GM18909 (cell line): ENCODE results near the gene CHST3.
A peak's percentile ranks its signal among the peaks of the same experiment; 100 is the strongest.

Source experiments
- ATAC-seq: cut with Tn5 transposase; IDR thresholded peaks from one replicate; pipeline ENCODE4 v1.9.1; 2021; ENCODE audit warnings: mild to moderate bottlenecking; ENCODE audit not compliant: unreplicated experiment, poor library complexity

The CHST3 gene

DNA sequence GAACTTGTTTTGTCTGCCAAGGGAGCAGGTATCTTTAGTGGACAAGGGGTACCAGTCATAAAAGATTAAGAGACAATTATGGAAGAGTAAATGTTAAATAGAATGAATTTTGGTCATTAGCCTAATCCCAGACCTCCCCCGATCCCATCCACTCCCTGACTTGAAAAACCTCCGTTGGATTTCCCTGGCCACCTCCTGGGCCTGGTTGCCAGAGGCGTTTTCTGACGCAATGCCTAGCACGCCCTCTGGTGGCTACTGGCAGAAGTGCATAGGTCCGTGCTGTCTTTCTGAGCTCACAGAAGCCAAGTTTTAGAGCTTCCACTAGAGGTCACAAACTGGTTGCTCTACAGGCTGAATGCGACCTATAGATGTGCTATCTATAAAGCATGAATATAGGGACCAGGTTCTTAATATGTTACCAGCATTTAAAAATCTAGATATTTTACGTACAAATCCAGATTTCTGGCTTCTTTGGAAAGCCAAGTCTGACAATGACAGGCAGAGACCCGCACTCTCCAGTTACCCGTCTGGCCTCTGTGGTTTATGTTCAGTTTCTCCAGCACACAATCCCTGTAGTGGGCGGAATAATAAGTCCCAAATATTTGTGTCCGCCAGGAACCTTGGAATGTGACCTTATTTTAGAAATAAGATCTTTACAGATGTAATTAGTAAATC is 84.4 kb downstream of the CHST3 start:
- ATAC-seq = peak; percentile 50

DNA sequence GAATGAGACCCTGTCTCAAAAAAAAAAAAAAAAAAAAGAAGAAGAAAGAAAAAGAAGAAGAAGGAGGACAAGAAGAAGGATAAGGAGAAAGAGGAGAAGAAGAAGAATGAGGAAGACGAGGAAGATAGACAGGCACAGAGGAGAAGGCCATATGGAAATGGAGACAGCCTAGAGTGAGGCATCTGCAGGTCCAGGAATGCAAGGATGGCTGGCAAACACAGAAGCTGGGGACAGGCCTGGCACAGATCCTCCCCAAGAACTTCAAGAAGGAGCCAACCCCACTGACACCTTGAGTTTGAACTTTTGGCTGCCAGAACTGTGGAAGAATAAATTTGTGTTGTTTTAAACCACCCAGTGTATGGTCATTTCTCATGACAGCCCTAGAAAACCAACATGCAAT is 85.3 kb downstream of the CHST3 start:
- no peak for ATAC-seq

DNA sequence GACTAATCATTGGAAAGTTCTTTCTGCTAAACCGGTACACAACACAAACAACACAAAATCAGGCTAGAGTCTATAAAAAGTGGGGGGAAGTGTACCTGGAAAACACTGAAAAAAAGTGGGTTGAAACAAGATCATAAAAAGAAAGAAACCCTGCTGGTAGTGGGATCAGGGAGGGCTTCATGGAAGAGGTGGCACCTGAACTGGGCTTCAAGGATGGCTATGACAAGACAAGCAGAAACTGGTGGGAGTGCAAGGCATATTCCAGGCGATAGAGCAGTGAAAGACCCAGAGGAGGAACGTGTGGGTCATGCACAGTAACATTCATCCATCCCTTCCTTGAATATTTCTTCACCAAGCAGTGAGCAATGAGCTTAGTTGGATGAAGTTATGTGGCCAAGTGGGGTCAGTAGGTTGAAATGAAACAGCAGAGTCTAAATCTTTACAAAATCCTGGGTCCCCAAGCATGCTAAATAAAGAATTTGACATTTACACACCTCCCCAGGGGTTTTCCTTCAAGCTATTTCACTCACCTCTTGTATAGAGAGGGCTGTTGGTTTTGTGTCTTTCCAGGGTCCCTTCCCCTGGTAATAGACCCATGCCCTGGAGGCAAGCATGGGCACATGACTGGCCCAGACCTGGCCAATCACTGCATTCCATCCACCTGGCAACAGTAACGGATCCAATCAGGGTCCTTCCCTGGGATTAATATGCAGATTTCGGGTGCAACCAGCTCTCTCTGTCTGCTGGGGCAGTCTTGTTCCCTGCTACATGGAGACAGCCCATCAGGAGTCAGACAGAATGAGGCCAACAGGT is 86.0 kb downstream of the CHST3 start:
- no peak for ATAC-seq

DNA sequence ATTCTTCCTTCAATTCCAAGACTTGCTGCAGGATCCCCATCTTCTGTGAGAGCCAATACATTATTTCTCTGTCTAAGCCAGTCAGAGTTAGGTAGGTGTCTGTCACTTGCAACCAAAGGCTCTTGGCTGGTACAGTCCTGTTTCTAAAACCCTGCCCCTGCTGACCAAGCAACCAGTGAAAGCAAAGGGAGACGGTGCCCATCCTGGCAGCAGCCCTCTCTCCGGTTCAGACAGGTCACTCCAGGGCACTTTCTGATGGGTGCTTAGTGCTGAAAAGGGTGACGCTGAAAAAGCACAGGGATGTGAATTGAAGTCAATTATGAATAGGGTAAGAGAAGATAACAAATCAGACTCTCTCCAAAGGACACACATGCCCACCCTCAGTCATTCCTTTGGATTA is 86.7 kb downstream of the CHST3 start:
- ATAC-seq = no peak

DNA sequence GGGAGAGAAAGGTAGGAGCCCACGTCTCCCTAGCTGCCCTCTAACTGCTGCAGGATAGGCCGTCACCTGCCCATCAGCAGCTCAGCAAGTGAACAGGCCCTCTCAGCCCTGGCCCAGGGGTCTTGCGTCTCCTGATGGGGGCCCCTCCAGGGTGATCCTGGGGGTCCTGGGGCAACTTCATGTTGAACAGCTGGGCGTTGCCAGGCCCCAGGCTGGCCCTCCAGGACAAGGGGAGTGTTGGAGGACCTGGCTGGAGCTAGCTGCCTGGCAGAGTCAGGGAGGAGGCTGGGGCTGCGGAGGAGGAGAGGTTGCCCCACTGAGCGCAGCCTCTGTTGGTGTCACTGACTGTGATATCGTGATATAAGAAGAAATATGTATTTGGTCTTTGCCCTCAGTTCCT is 89.5 kb downstream of the CHST3 start:
- no peak for ATAC-seq

DNA sequence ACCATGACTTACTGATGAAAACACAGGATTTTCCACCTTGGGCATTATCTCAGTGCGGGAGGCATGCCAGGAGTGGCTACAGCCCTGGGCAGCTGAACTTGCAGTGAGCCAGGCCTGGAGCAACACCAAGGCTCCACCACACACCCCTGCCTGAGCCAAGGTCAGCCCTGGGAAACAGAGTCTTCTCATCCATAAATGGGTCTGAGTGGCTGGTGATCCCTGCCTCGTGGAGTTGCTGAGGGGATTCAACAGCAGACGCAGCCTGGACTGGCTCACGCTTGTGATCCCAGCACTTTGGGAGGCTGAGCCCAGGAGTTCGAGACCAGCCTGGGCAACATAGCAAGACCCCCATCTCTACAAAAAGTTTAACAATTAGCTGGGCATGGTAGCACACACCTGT is 91.9 kb downstream of the CHST3 start:
- no peak for ATAC-seq

DNA sequence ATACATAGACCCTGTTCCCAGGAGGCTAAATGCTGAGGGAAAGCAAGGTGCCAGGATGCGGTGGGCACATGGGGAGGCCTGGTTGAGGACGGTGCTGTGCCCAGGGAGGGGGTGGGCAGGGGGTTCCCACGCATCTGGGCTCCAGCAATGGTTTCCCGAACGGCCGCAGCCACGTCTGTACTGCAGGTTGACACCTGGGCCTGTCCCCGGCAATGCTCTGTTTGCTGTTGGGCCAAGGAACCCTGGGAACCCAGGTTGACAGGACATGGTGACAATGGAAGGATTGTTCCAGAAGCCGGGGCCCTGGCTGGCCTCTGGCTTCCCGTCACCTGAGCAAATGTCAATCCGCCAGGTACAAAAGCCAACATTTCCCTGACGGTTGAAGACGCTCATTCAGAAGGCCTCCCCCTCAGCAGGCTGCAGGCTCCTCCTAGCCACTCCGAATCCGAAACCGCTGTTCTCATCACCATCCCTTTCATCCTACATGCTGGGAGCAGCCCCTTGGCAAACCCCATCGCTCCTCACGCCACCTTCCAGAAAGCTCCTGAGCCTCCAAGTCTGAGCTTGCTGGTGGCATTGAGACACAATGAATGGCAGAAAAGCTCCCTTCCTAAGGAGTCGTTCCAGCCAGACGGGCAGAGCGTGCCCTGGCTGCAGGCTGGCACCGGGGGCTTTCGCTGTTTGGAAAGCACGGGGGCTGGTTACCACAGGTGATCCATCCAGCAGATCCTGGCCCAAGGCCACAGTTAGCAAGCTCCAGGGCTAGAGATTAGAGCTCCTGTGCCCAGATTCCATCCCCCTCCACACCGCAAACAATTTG is 92.9 kb downstream of the CHST3 start:
- ATAC-seq = no peak

DNA sequence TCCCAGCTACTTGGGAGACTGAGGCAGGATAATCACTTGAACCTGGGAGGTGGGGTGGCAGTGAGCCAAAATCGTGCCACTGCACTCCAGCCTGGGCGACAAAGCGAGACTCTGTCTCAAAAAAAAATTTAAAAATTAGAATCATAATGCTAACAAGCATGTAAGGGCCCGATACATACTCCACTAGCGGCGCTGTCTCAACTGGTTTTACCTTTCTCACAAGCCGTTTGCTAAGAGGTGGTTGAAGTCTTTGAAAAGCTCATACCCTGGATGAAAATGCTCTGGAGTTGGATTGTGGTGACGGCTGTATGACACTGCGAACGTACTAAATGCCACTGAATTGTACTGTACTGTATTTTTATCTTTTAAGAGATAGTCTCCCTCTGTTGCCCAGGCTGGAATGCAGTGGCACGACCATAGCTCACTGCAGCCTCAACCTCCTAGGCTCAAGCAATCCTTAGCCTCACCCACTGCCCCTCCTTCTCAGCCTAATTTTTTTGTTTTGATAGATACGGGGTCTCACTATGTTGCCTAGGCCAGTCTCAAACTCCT is 94.2 kb downstream of the CHST3 start:
- no peak for ATAC-seq

DNA sequence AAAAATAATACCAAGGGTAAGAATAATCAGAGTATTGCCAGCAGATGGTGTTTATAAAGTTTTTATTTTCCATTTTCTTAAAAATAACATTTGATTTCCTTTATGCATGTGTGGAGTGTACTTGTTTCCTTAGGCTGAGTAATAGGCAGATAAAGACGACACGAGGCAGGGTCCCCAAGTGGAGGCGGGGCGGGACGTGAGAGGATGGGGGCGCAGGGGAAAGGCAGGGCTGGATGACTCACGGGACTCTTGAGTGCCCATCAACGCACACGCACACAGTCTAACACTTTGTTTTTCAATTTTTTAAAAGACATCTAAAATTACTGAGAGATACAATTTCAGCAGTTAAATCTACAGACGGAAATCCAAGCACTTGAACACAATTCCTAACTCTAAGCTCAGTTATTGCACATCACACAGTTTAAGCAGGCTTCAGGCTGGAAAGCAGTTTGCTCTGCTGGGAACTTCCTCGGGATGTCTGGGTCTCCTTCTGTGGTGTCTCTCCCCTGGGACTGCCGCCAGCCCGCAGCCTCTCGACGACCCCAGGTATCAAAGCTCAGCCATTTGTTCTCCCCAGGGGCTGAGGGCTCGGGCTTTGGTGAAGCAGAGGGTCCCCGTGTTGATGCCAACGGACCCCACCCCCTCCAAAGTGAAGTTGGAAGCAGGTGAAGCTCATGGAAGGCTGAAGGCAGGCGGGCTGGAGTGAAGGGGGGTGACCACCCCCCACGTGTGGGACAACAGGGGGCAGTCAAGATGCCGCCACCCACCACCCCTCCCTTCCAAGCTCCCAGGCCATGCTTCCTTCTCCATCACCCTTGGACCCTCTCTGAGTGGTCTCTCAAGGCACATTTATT is 95.0 kb downstream of the CHST3 start:
- no peak for ATAC-seq

DNA sequence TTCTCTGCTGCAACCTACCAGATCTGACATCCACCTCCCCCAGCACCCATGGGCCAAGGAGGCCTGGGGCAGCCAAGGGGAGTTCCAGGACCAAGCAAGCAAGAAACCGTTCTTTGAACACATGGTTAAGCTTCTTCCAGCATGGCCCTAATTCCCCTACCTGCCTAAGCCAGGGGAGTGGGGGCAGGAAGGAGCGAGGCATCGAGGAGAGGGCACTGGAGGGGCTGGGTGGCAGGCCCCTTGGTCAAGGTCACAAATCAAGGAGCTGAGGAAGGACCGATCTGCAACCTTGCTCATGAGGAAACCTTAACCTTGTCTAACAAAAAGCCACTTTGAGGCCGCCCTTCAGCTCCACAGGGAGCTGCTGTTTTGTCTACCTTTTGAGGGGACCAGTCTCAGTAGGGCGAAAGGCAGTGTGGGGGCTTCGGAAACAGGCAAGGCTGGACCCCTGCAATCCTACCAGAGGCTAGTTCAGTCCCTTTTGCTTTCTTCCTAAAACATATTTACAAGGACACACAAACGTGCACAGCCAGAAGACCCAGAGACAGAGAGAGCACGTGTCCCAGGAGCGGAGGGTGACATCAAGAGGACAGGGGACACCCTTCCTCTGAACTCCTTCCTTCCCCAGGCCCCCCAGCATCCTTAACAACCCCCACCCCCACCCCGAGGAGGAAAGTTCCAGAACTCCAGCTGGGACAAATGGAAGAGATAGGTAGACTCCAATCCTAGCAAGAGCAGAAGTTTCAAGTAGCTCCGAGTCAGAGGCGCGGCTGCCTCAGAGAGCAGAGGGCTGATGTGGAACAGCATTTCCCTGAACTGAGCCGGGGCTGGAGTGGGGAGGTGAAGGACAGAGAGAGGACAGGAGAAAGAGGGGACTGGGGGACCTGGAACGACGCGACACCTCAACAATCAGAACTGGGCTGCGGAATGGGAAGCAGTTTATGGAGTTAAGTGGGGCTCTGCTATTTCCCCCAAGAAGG is 95.9 kb downstream of the CHST3 start:
- no peak for ATAC-seq

DNA sequence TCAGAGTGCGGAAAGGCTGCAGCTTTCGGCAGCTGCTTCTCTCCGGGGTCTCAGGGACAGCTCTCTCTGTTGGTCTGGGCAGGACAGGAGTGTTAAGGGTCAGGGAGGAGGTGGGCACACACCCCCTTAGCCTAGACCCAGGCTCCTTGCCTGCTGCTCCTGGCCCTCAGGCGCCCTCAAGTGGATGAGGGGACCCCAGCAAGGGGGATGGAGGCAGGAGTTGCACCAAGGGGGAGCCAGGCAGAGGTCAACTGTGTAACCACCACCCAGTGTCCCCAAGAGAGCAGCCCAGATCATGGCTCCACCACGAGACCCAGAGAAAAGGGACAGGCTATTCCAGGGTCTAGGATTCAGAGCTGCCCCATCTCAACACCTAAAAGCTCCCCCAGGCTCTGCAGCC is 97.3 kb downstream of the CHST3 start:
- ATAC-seq = no peak

DNA sequence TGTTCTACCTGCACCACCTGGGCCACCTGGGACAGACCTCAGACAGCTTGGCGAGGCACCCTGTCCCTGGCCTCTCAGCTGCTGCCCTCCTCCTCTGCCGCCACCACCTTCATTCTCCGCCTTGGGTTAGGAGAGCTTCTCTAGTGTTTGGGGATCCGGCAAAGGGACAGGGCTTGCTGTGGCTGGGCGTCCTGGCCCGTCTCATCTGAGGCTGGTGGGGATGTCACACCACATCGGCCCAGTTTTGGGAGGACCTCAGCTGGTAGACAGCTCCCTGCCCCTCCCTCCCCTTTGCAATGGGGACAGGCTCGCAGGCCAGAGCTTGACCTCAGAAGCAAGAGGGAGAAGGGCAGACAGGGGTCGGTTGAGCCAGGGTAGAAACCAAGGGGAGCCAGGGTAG is 97.7 kb downstream of the CHST3 start:
- ATAC-seq = no peak

DNA sequence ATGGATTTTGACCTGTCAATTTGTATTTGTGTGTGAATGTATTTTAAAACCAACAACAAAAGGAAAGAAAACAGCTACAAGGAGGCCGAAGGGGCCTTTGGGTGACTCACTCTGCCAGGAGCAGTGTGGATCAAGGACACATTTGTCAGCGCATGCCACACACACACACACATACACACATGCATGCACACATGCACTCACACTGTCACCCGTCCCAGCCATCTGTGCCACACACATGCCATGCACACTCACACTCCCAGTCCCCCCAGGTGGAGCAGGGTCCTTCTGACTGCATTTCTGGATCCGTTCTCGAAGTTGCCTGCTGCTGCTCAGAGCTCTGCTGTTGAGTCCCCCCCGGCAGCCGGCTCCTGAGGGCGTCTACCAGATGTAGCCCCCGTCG is 98.2 kb downstream of the CHST3 start:
- ATAC-seq = no peak
